Adrenal gland (tissue), 5 donors: Measurements from ENCODE around the gene STAT3.

Experiments
- CTCF ChIP-seq, 6 experiments: fragments of 450-650 bp in 4 of 6; fragments of 200-600 bp in 2 of 6; sonication (generic) in 1 of 6; IDR thresholded peaks; 1 replicate in 5 of 6; 2 replicates in 1 of 6; pipeline versions ENCODE4 v1.5.1 to v1.8.0; 2016 to 2021; ENCODE audit warnings: antibody characterized with exemption in 6 of 6, mild to moderate bottlenecking in 2 of 6, moderate library complexity in 1 of 6
- POLR2A ChIP-seq, 2 donors: fragments of 450-650 bp; IDR thresholded peaks; one replicate each; pipeline ENCODE4 v1.6.1; 2017; ENCODE audit warnings: antibody characterized with exemption in 2 of 2, mild to moderate bottlenecking in 2 of 2, moderate library complexity in 1 of 2
- donor health status: DM: no; HTN: no; CAD: no.

- TF ChIP-seq CTCF (IDR thresholded peaks at IDR 0.05) (no peak), POLR2A (IDR thresholded peaks at IDR 0.05) (no peak)
Measured at GRCh38 chr17:42334677-42335076, 53.6 kb downstream of the STAT3 start.
